CD4-positive, alpha-beta T cell treated with Interleukin-17A for 1 hour (primary cell): ENCODE results near the gene KLHL12.

Source experiments
- DNase-seq: peaks from one replicate; pipeline ENCODE4 v3.0.0-alpha.2; 2020

Gene KLHL12

DNA sequence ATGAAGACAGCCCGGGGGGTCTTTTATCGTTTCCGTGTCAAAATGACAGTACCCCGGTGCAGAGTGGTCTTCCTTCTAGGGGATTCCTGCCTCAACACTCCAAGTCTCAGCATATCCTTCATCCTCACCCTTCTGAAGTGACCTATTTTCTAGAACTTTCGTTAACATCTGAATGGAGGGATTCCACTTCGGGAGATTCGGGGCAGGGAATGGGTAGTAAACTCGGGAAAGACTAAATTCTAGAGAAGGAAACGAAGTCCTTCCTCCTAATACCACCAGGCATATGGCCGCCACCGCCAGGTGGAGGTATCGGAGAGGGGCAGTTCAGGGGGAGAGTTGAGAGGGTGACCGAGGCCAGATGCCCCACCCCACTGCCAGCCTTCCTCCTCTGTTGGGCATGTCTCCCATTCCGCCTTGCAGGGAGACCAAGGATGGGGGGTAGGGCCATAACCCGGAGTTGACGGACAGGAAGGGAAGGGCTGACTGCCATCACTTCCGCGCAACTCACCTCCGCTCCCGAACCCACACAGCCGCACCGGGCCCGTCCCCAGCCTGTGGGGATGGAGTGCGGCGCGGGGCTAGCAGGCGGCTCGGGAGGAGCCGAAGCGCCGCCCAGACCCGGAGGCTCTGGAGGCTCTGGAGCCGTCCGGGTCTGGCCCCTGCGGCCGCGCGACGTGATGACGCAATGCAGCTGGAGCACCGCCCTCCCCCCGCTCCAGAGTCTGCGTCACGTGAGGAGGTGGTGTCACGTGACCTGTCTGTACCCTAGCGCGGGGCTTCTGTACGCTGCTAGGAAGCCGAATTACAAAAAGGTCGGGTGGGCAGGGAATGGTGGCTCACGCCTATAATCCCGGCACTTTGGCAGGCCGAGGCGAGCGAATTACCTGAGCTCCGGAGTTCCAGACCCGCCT is at the start of gene KLHL12:
Gene KLHL12 (minus strand): TSS at position 654 of the 911 bp plus-strand sequence. CDS start 2,072 bp downstream, outside the sequence.
- DNase-seq: peak; percentile 95

DNA sequence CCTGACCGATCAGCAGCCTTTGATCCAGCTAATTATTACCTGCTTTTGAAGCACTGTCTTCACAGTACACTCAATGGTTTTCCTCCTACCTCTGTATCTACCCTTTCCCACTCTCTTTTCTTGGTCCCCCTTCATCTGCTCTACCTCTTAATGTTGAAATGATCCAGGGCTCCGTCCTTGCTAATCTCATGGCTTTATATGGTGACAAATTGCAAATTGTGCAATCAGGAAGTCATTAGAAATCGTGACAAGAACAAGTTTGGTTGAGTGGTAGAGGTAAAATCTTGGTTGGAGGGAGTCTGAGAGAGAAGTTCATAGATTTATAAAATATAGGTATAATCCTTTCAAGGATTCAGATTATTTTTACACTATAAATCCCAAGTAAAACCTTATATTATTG is 49.6 kb upstream of the KLHL12 start:
- DNase-seq: no peak

DNA sequence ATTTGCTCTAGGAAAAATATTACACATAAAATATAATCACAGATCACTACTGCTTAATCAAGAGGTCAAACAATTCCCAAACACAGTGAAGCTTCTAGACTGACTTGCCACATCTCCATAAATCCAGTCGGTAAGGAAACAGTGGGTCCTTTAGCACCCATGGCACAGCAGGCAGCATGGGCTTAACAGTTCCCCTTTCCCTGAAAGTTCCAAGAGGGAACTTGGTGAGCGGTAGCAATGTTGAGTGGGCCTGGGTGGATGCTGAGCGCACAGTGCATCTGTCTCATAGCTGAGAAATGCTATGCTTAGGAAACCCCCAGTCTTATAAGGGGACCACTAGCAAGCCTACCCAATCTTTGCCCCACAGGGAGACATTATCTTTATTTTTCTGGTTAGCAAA is 47.8 kb upstream of the KLHL12 start:
- no peak for DNase-seq

GRCh38 chr1:202972046-202972445 is 45.0 kb upstream of the KLHL12 start:
- no peak for DNase-seq

DNA sequence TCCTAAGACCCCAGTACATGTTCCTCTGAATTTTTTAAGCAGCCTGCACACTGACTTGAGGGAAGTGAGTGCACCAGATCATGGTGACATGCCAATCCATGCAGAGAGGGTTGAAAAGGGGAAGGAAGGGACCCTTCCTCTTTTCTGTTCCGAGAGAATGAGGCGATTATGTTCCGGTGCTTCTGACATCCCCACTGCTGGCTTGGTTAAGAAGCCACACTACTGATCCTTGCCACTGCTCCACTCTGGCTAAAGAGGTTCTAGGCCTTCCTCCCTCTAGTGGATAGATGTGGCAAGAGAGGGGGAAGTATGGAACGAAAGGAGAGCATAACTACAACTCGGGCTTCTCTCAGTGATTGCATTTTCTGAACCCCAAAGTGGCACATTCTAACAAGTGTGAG is 41.9 kb upstream of the KLHL12 start:
- peak; percentile 63 for DNase-seq

- no peak for DNase-seq
Measured at GRCh38 chr1:202968351-202968750, 41.3 kb upstream of the KLHL12 start.

DNA sequence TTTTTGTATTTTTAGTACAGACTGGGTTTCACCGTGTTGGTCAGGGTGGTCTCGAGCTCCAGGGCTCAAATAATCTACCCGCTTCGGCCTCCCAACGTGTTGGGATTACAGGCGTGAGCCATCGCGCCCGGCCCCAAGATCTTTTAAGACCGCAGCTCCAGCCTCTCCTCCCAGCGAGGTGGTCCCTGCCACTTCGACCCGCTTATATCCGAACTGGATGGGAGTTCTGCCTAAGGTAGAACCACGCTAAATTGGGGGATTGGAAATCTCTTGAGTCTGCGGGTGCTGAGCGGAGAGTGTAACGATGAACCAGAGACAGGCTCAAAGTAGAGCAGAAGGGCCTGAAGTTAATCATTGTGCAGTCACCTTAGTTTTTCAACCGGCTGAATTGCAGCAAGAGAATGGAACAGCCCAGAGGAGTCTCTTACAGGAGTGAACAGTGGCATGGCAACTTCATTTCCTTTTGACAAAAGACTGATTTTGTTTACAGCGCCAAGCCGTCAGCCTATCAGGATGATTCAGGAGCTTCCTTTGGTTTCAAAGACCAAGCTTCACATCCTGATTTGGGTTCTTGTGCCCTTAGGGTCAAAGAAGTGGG is 40.7 kb upstream of the KLHL12 start:
- DNase-seq: peak; percentile 47

- peak; percentile 9 for DNase-seq
Measured at GRCh38 chr1:202966006-202966898, 39.2 kb upstream of the KLHL12 start.

GRCh38 chr1:202965422-202965821 is 38.4 kb upstream of the KLHL12 start:
- no peak for DNase-seq

- DNase-seq: no peak
Measured at GRCh38 chr1:202964791-202965410, 37.9 kb upstream of the KLHL12 start.

DNA sequence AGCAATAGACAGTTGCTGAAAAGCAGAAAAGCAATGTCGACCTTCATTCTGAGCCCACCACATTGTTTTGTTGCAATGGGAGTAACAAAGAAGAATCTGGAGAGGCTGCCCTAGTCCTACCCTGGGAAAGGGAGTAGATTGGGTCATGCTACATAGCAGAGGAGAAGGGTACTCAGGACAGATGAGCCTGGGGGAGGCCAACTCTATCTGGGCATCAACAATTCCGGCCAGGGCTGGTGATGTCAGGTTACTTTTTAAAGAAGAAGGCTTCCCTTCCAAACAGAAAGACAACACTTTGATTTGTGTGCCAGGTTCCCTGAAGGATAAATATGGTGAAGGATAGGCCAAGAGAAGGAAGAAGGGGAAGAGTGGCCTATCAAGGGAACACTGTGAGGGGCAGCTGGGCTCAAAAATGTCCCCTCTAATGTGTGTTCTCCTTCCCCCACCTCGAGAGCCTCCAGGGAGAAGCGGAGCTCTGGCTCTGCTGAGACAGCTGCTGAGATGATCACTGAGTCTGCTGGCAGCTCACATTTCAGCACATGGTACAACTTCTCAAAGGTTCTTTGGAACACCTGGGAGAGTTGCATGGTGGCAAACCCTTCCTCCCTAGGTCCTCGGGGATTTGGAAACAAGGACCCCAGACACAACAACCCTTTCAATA is 34.3 kb upstream of the KLHL12 start:
- no peak for DNase-seq

GRCh38 chr1:202959276-202959620 is 32.2 kb upstream of the KLHL12 start:
- DNase-seq: no peak

- peak; percentile 42 for DNase-seq
Measured at GRCh38 chr1:202958544-202959275, 31.7 kb upstream of the KLHL12 start.

DNA sequence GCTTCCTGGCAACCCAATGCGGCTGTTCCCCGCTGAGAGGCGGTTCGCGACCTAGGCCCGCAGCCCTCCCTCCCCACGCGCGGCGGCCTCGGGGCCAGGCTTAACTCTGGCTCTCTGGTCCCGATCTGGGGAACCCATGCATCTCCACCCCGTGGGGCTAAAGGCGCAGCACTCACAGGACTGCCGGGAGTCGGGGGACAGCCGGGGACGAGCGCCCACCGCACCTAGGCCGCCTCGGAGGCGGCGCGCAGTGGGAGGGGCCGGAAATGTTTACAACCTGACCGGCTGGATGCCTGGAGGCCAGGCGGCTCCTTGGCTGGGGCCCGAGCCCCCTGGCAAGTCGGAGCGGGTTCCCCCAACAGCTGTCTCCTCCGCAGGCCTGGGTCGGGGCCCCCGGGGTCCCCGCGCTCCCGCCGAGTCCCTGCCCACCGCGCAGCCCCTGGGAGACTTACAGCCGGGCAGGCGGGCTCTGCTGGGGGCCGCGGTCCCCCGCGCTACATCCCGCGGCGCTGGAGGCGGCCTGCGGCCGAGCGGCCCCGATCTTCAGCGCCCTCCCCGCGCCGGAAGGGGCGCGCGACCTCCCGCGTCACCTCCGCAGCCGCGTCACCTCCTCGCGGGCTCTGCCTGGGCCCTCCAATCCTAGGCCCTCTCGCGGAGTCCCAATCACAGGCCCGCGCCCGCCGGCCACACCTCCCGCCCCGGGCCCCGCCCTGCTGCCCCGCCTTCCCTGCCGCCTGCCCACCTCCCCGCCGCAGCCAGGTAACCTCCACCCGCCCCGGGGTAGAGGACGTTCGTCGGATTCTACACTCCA is 30.9 kb upstream of the KLHL12 start, which contains the start of gene ADIPOR1:
Gene ADIPOR1 (minus strand): TSS at position 580 of the 811 bp plus-strand sequence. CDS start 7,242 bp downstream, outside the sequence.
- peak; percentile 95 for DNase-seq

DNA sequence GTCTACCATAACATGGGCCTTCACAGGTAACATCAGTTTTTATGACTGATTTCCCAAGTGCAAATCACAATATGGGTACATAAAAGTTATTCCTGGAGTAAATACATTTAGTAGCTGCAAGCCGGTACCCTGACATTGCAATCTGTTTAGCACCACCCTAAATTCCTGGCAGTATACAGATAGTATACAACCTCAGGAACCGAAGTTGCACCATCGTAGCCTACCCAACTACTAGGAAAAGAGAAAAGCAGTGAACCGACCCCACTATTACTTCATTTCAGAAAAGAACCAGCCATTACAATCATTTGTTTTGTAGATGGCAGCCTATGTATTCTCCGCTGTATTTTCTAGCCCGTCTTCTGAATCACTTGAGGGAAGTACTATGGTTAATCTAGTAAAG is 29.9 kb upstream of the KLHL12 start:
- DNase-seq: no peak

GRCh38 chr1:202954057-202954745 is 27.2 kb upstream of the KLHL12 start:
- DNase-seq: no peak

DNA sequence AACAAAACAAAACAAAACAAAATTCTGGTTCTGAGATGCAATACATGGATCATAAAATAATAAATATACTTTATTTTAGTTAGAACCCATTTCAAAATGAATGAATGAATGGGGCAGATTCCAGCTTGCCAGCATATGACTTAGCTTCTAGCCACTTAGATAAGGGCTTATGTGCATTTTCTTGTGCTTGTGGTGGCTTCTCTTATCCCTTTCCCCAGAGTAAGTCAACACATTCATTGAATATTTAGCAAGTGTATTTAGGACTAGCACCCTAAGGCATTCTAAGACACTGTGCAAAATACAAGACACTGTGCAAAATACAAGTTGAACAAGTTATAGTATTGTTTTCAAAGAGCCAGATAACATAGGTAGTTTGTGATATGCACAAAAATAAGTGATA is 26.4 kb upstream of the KLHL12 start:
- DNase-seq: no peak

DNA sequence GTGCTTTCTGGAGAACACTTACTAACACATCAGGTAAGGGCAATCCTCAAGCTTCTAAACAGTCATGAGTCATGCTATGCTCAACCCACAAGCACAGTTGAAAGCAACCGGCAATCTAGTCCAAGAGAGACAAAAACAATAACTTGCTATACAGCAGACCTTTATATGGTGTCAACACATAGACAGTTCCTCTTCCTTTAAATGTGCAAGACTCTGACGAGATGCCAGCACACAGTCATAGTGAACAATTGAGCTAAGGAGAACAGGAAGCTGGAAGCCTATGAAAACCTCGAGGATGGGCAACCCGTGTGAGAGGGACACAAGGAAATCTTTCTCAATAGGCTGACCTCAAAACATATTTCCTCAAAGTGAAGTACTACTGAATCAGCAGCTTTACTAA is 25.8 kb upstream of the KLHL12 start:
- DNase-seq: peak; percentile 34

- DNase-seq: no peak
Measured at GRCh38 chr1:202952099-202952498, 25.1 kb upstream of the KLHL12 start.

DNA sequence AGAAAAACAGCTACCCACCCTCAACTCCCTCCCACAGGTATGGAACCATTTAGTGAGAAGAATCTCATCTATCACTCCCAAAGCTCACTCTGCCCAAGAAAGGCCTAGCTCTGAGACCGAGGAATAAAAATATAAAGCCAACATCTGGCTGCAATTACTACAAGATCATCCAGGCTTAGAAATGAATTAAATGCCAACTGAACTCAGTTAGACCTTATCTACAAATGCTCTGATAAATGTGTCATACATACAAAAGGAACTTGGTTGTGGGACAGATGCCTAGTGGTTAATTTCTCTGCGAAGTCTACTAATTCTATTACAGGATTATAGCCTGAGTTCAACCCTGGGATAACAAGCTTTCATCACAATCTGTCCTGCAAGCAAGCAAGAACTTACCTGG is 24.4 kb upstream of the KLHL12 start:
- DNase-seq: no peak
